Activated CD4-positive, alpha-beta T cell treated with anti-CD3 and anti-CD28 coated beads, Interleukin-2, amount 50 U/mL, for 48 hours (primary cell): ENCODE data around the gene GBP2.

Source experiments
- DNase-seq, 2 experiments: peaks; one replicate each; pipeline ENCODE4 v3.0.0-alpha.2; 2020

GBP2 gene

GRCh38 chr1:89064632-89065031 lies 61.3 kb downstream of the GBP2 start:
- no peak for DNase-seq

GRCh38 chr1:89063094-89063493 lies 62.8 kb downstream of the GBP2 start:
- no peak for DNase-seq

GRCh38 chr1:89060091-89060490 lies 65.8 kb downstream of the GBP2 start:
- no peak for DNase-seq
